Measurements from ENCODE around the gene MOCS1.

The MOCS1 gene

DNA sequence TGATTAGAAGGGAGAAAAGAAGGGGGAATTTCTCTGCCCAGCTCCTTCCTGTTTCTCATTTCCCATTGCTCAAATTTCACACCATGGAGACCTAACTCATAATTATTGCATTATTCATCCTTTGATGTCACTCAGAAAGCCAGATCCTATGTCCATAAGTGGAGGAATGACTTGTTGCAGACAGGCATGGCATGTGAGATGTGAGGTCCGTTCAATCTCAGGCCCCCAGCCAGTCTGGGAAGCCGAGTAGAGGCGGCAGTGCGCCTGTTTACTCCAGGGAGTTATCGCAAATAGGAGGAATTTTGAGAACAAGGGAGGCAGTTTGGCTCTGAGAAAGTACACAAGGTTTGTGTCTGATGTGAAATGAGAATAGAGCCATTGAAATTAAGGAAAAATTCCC lies 26.9 kb upstream of the MOCS1 start:
- no peak for DNase-seq (ENCODE audit: low spot score)
- in situ Hi-C loops (cut with MboI; ENCODE audit: low pct_unique_long_range_greater_than_20kb, low sequenced_read_pairs, unreplicated experiment), result no loop called here

GRCh38 chr6:39958947-39959346 lies 24.7 kb upstream of the MOCS1 start:
- DNase-seq (ENCODE audit: low spot score), result no peak
- TF ChIP-seq CTCF (IDR thresholded peaks at IDR 0.05; ENCODE audit: extremely low read depth, insufficient read depth, missing control alignments), result no peak

More for the DNA sequence above, 26.9 kb upstream of the MOCS1 start:
- TF ChIP-seq CTCF (IDR thresholded peaks at IDR 0.05; ENCODE audit: extremely low read depth, insufficient read depth, missing control alignments), result no peak

GRCh38 chr6:39956936-39957335 lies 22.7 kb upstream of the MOCS1 start:
- in situ Hi-C loops (cut with MboI; ENCODE audit: low pct_unique_long_range_greater_than_20kb, low sequenced_read_pairs, unreplicated experiment), result no loop called here
- TF ChIP-seq CTCF (IDR thresholded peaks at IDR 0.05; ENCODE audit: extremely low read depth, insufficient read depth, missing control alignments), result no peak

More at GRCh38 chr6:39958947-39959346, 24.7 kb upstream of the MOCS1 start:
- in situ Hi-C loops (cut with MboI; ENCODE audit: low pct_unique_long_range_greater_than_20kb, low sequenced_read_pairs, unreplicated experiment), result no loop called here

GRCh38 chr6:39953076-39953618 lies 18.9 kb upstream of the MOCS1 start:
- no peak for DNase-seq (ENCODE audit: low spot score)
- in situ Hi-C loops (cut with MboI; ENCODE audit: low pct_unique_long_range_greater_than_20kb, low sequenced_read_pairs, unreplicated experiment), result no loop called here
- no peak for TF ChIP-seq CTCF (IDR thresholded peaks at IDR 0.05; ENCODE audit: extremely low read depth, insufficient read depth, missing control alignments)

More at GRCh38 chr6:39956936-39957335, 22.7 kb upstream of the MOCS1 start:
- no peak for DNase-seq (ENCODE audit: low spot score)

DNA sequence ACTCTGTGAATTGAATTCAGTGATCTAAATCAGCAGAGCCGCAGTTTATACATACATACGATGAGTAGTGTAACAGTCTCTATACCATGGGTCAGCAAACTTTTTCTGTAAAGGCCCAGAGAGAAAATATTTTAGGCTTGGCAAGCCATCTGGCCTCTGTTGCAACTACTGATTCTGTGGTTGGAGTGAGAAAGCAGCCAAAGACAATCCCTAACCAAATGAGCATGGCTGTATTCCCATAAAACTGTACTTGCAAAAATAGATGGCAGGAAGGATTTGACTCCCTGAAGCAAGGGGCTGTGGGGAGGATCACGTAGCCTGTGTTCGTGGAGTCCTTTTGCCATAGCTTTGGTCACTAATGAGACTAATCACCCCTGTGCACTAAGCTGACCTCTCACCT lies 17.9 kb upstream of the MOCS1 start:
- no peak for TF ChIP-seq CTCF (IDR thresholded peaks at IDR 0.05; ENCODE audit: extremely low read depth, insufficient read depth, missing control alignments)
- in situ Hi-C loops (cut with MboI; ENCODE audit: low pct_unique_long_range_greater_than_20kb, low sequenced_read_pairs, unreplicated experiment), result no loop called here
- DNase-seq (ENCODE audit: low spot score), result no peak

DNA sequence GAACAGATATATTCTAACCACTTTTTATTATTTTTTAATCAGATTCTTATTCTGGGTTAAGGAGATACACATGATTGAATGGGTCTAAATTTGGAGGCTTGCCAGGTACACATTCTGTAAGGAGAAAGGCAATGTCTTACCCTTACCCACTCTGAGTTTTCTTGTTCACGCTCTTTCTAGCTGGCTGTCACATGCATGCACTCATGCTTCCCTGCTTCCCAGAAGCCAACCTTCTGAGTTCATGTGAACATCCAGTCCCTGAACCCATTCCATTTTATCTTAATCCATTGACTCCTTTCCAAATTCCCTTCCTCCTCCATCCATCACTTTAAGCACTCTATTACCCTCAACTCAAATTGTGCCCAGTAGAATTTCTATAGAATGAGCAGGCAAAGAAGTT lies 17.5 kb upstream of the MOCS1 start:
- TF ChIP-seq CTCF (IDR thresholded peaks at IDR 0.05; ENCODE audit: extremely low read depth, insufficient read depth, missing control alignments), result no peak
- in situ Hi-C loops (cut with MboI; ENCODE audit: low pct_unique_long_range_greater_than_20kb, low sequenced_read_pairs, unreplicated experiment), result no loop called here
- no peak for DNase-seq (ENCODE audit: low spot score)

DNA sequence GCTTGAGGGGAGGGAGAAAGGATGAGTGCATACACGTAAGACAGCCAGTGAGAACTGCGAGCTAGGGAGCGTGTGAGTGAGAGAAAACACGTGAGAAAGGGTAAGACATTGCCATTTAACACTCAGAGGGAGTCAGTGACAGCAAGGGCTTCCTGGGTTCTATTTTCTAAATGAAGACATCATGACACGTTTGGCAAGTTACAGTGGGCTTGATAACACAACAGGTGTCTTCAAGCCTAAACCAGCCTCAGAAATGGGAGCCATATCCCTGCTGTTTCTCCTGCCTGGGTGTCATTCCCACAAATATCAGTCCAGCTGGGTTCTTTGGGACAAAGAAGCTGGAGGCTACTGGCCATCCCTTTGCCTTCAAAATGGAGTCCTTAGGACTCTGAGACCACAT lies 16.9 kb upstream of the MOCS1 start:
- no peak for DNase-seq (ENCODE audit: low spot score)
- in situ Hi-C loops (cut with MboI; ENCODE audit: low pct_unique_long_range_greater_than_20kb, low sequenced_read_pairs, unreplicated experiment), result no loop called here
- no peak for TF ChIP-seq CTCF (IDR thresholded peaks at IDR 0.05; ENCODE audit: extremely low read depth, insufficient read depth, missing control alignments)

All from GM13977 (cell line).